Measurements from ENCODE around the gene RSPO1. TPM values are rescaled to one million over a fixed set of nuclear protein-coding genes. Genes with fewer than 3 reads are reported as not detected.

The RSPO1 gene
- polyA plus RNA-seq, 3 donors from 2014 or later, result not detected

DNA sequence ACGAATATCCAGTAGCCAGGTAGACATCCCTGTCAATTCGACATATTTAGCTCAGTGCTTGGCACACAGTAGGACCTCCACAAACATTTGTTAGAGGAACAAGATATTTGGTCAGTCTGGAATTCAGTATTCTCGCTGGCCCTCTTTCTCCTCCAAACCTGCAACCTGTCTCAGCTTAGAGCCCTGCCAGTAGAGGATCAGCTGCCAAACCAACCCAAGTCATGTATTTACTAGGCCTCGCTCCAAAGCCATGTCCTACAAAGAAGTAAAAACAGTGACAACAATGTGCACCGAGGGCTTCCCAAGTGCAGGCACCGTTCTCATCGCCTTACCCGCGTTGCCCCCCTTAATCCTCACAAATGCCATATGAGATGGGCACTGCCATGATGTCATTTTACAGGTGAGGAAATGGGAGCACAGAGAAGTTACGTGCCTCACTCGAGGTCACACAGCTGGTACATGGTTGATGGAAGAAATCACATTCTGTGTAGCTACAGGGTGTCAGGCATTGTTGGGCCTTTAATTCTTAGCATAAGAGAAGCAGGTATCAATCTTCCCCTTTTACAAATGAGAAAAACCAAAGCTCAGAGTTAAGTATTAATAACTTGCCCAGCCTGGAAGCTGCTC lies 31.7 kb upstream of the RSPO1 start:
- Mint-ChIP-seq H3K36me3 (no peaks in the 10 kb centered on the region), H3K27ac (no peak overlapping the region), H3K9me3 (no peaks in the 10 kb centered on the region), H3K4me3 (no peak overlapping the region), H3K4me1 (no peaks in the 10 kb centered on the region), H3K27me3 (ENCODE audit: low read depth in 3 of 3) (peaks cover 0 to 6% (median 3%) of the 10 kb centered on the region in 3 donors)
- no peak for DNase-seq

DNA sequence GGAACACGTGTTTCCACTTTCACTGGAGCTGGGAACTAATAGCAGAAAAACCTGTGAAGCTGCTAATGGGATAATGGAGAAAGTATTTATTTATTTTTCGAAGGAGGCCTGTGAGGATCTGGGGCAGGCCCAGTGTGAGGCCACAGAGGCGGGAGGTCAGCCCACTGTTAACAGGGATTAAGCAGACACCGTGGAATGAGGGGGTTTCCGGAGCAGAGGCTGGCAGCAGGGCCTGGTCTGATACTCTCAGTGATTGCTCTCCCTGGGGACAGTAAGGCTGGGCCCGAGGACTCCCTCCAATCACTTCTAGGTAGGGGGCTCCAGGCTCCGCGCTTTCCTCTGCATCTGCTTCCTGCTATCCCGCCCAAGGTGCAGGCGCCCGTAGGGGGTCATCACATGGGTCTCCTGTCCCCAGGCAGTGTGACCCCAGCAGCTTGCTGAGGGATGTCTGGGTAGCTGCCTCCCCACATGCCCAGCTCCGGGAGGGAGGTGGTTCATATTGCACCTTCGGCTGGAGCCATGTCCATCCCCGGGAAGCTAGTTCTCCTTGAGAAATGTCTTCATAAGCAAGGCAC lies 28.8 kb upstream of the RSPO1 start:
- no peaks in the 10 kb centered on the region for H3K36me3 Mint-ChIP-seq
- H3K4me1 Mint-ChIP-seq, result no peaks in the 10 kb centered on the region
- H3K27me3 Mint-ChIP-seq (ENCODE audit: low read depth in 3 of 3), result peaks cover 3 to 6% (median 5%) of the 10 kb centered on the region in 3 donors
- no peak overlapping the region for H3K4me3 Mint-ChIP-seq
- no peak overlapping the region for H3K27ac Mint-ChIP-seq
- peaks cover 0 to 1% (median 0%) of the 10 kb centered on the region in 6 donors for H3K9me3 Mint-ChIP-seq
- no peak for DNase-seq

DNA sequence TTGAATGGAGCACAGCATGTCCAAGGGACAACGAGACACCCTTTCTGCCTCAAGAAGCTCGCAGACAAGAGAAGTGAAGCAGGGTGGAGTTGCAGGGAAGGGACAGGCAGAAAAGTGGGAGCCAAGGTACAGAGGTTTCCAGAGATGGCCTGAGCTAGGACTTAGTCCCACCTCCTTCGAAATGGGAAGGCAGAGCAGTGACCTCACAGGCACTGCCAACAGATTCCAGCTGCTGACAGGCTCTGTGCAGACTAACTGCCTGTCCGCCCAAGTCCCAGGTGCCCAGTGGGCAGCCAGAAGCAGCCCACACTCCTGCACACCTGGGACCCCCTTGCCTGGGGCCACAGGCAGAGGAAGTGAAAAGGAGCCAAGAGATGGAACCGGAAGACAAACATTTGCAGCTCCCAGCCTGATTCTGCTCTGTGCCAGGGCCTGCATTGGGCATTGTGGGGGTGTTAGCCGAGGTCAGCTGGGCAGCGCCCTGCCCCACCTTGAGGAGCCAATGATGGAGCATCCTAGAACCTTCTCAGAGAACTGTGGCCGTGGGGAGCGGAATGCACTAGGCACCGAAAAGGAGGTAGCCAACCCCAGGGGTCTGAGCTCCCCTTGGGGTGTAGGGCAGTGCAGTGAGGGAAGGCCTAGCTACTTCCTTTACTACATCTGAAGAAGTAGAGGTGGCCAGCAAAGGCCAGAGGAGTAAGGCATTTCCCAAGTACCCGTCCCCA lies 27.5 kb upstream of the RSPO1 start:
- DNase-seq, result no peak
- H3K4me1 Mint-ChIP-seq, result no peaks in the 10 kb centered on the region
- no peak overlapping the region for H3K4me3 Mint-ChIP-seq
- no peaks in the 10 kb centered on the region for H3K36me3 Mint-ChIP-seq
- H3K27me3 Mint-ChIP-seq (ENCODE audit: low read depth in 3 of 3), result peaks cover 2 to 5% (median 3%) of the 10 kb centered on the region in 3 donors
- H3K27ac Mint-ChIP-seq, result no peak overlapping the region
- peaks cover 0 to 1% (median 0%) of the 10 kb centered on the region in 6 donors for H3K9me3 Mint-ChIP-seq

DNA sequence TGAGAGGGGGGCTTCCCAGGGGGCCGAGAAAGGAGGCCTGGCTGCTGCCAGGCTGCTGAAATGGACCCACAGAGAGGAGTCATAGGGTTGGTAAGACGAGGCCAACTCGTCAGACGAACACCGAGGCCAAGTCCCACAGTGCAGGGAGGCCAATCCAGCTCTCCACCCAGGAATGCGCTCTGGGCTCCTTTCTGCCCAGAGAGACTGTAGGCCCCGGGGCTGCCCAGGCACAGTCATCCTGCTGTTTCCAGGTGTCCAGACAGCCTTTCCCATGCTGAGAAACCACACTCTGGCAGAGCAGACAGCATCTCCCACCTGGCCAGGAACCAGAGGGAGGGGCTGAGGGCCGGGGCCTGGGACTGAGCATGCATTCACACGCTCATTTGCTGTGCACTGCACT lies 26.7 kb upstream of the RSPO1 start:
- no peak overlapping the region for H3K27ac Mint-ChIP-seq
- H3K27me3 Mint-ChIP-seq (ENCODE audit: low read depth in 3 of 3), result peaks cover 2 to 5% (median 3%) of the 10 kb centered on the region in 3 donors
- peaks cover 0 to 1% (median 0%) of the 10 kb centered on the region in 6 donors for H3K9me3 Mint-ChIP-seq
- H3K4me1 Mint-ChIP-seq, result no peaks in the 10 kb centered on the region
- no peaks in the 10 kb centered on the region for H3K36me3 Mint-ChIP-seq
- H3K4me3 Mint-ChIP-seq, result no peak overlapping the region
- DNase-seq, result no peak

DNA sequence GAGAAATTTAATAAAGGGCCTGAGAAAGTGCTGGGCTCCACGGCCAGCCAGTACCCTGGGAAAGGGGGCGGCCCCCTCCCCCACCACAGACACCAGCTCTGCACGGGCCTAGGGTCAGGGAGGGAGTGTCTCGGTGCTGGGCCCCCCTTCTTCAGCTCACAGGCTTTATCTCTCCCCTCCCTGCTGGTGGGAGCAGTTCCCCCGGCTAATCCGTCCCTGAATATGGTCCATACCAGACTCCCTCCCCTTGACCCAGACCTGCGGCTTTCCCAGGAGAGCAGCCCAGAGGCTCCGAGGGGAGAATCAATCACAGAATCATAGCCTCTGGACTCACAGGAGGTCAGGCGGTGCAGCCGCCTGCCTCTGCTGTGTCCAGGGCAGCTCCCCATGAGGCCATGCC lies 26.0 kb upstream of the RSPO1 start:
- DNase-seq, result no peak
- Mint-ChIP-seq H3K27me3 (ENCODE audit: low read depth in 3 of 3) (peaks cover 2 to 5% (median 4%) of the 10 kb centered on the region in 3 donors), H3K9me3 (peaks cover 0 to 1% (median 0%) of the 10 kb centered on the region in 6 donors), H3K27ac (no peak overlapping the region), H3K4me1 (no peaks in the 10 kb centered on the region), H3K36me3 (no peaks in the 10 kb centered on the region), H3K4me3 (no peak overlapping the region)

DNA sequence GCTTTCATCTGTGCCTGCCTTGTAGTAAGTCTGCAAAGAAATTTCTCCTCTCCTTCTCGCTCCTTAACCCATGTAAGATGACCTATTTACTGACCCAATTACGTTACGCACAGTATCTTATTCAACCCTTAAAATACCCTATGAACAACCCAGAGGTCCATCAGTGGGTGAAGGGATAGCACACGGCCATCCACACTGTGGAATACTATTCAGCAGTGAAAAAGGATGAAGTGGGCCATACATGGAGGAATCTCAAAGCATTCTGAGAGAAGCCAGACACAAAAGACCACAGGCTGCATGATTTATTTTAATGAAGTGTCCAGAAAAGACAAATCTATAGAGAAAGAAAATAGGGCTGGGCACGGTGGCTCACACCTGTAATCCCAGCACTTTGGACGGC lies 23.8 kb upstream of the RSPO1 start:
- no peaks in the 10 kb centered on the region for H3K4me1 Mint-ChIP-seq
- H3K9me3 Mint-ChIP-seq, result peaks cover 0 to 1% (median 0%) of the 10 kb centered on the region in 6 donors
- H3K4me3 Mint-ChIP-seq, result no peak overlapping the region
- H3K27me3 Mint-ChIP-seq (ENCODE audit: low read depth in 3 of 3), result peaks cover 2 to 6% (median 5%) of the 10 kb centered on the region in 3 donors
- H3K27ac Mint-ChIP-seq, result no peak overlapping the region
- no peak for DNase-seq
- no peaks in the 10 kb centered on the region for H3K36me3 Mint-ChIP-seq

DNA sequence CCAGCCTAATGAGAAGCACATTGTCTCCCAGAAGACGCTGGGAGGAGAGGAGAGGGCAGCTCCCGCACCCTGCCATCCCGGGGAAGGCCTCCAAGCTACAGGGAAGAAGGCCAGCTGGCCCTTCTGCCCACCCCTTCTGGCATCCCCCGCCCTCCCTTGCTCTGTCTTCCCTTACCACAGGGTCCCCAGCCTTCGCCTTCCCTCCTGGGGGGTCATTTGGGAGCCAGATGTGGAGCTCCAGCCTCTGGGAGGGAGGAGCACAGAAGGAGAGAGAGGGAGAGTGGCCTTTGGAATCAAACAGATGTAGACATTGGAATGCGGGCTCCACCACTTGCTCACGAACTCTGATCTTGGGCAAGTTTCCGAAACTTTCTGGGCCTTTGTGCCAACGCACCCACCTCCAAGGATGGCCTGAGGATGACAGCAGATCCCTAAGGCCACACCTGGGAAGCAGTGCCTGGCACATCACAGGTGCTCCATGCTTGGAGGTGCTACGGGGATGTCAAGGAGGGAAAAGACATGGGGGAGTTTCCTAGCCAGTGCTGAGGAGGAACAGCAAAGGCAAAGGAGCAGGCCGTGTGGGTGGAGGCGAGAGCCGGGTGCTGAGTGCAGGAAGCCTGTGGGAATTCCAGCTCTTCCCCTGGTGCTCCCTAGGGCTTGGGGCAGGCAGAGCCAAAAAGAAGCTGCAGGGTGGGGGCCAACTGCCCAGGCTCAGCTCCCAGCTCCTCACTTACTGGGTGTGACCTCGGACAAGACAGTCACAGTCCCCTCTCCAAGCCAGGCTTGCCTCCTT lies 23.1 kb upstream of the RSPO1 start:
- Mint-ChIP-seq H3K27me3 (ENCODE audit: low read depth in 3 of 3) (peaks cover 0 to 6% (median 5%) of the 10 kb centered on the region in 3 donors), H3K9me3 (peaks cover 0 to 1% (median 0%) of the 10 kb centered on the region in 6 donors), H3K4me3 (no peak overlapping the region), H3K27ac (no peak overlapping the region), H3K4me1 (no peaks in the 10 kb centered on the region), H3K36me3 (no peaks in the 10 kb centered on the region)
- no peak for DNase-seq

DNA sequence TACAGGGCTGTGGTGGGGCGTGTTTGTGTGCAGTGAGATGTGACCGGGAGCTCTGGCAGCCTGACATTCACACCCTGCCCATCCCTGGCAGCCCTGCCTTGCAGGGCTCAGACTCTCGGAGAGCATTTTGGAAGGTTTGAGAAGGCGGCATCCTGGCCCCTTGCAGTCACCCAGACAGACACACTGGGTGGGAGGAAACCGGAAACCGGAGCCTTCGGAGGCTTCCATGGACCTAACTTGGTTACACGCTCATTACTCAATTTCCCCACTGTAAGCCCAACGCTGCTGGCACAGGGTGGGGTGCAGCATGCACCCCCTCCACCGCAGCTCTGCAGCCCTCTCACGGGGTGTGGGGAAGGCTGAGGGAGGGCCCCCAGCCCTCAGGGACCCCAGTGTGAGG lies 22.2 kb upstream of the RSPO1 start:
- Mint-ChIP-seq H3K4me1 (no peaks in the 10 kb centered on the region), H3K27ac (no peak overlapping the region), H3K9me3 (peaks cover 0 to 1% (median 0%) of the 10 kb centered on the region in 6 donors), H3K4me3 (no peak overlapping the region), H3K27me3 (ENCODE audit: low read depth in 3 of 3) (peaks cover 0 to 5% (median 5%) of the 10 kb centered on the region in 3 donors), H3K36me3 (no peaks in the 10 kb centered on the region)
- DNase-seq, result no peak

DNA sequence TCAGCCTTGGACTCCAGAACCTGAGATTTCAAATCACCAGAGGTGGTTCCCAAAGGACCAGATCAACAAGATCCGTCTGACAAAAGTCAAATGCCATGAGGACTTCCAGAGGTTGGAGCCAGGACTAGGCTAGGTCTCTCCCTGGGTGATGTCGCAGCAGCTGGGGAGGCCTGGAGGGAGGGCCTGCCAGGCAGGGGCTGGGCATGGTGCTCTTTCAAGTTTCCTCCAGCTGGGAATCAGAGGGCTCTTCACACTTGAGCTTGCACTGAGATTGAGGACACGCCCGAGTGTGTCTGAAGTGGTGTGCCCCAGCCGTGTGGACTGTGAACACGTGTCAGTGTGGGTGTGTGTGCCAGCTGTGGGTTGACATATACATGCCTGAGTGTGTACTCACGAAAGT lies 21.3 kb upstream of the RSPO1 start:
- H3K36me3 Mint-ChIP-seq, result no peaks in the 10 kb centered on the region
- DNase-seq, result no peak
- no peak overlapping the region for H3K4me3 Mint-ChIP-seq
- peaks cover 0 to 7% (median 3%) of the 10 kb centered on the region in 3 donors for H3K27me3 Mint-ChIP-seq (ENCODE audit: low read depth in 3 of 3)
- no peak overlapping the region for H3K27ac Mint-ChIP-seq
- H3K9me3 Mint-ChIP-seq, result peaks cover 0 to 1% (median 0%) of the 10 kb centered on the region in 6 donors
- H3K4me1 Mint-ChIP-seq, result no peaks in the 10 kb centered on the region

DNA sequence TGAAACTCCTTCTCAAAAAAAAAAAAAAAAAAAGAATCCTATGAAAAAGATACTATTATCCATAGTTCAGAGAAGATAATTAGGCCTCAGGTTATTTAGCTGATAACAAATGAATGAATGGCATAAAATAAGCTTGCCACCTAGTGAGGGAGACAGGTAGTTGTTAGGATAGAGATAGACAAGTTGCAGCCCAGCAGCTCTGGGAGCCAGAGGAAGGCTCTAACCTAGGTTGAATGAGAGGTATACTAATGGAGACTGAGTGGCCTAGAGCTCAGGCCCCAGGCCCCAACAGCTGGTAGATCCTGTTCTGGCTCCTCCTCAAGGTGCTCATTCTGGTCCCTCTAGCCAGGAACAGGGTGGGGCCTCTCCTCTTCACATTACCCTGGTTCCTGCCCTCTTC lies 20.6 kb upstream of the RSPO1 start:
- no peak for DNase-seq
- Mint-ChIP-seq H3K9me3 (peaks cover 0 to 1% (median 0%) of the 10 kb centered on the region in 6 donors), H3K36me3 (no peaks in the 10 kb centered on the region), H3K4me3 (no peak overlapping the region), H3K4me1 (no peaks in the 10 kb centered on the region), H3K27ac (no peak overlapping the region), H3K27me3 (ENCODE audit: low read depth in 3 of 3) (peaks cover 0 to 5% (median 3%) of the 10 kb centered on the region in 3 donors)

DNA sequence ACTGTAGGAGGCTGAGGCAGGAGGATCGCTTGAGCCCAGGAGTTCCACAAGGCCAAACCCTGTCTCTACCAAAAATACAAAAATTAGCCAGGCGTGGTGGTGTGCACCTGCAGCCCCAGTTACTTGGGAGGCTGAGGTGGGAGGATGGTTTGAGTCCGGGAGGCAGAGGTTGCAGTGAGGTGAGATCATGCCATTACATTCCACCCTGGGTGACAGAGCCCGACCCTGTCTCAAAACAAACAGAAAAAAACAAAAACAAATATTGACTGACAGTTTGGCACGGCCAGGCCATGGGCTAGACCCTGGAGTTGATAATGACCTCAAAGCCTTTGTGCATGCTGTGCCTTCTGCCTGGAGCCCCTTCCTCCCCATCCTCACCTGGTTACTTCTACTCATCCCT lies 19.2 kb upstream of the RSPO1 start:
- Mint-ChIP-seq H3K27ac (no peak overlapping the region), H3K27me3 (ENCODE audit: low read depth in 3 of 3) (peaks cover 0 to 6% (median 3%) of the 10 kb centered on the region in 3 donors), H3K4me1 (no peaks in the 10 kb centered on the region), H3K36me3 (no peaks in the 10 kb centered on the region), H3K9me3 (no peaks in the 10 kb centered on the region), H3K4me3 (no peak overlapping the region)
- no peak for DNase-seq

DNA sequence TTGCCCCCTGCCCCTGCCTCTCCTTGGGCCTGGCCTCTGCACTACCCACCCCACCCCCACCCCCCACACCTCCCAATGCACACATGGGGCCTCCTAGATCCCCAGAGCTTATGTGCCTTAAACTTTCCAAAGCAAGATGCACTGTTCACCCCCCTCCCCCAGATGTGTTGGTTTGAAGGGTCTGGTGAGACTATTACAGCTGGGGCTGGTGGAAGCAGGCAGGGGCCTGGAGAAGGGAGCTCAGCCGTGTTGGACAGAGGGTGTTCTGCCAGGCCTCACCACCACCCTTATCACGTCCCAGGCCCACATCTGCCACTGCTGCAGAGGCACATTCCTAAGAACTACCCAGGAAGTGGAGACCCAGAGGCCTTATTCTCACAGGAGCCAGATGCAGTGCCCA lies 18.3 kb upstream of the RSPO1 start:
- Mint-ChIP-seq H3K4me1 (no peaks in the 10 kb centered on the region), H3K27ac (no peak overlapping the region), H3K27me3 (ENCODE audit: low read depth in 3 of 3) (peaks cover 0 to 6% (median 3%) of the 10 kb centered on the region in 3 donors), H3K4me3 (no peak overlapping the region), H3K36me3 (no peaks in the 10 kb centered on the region), H3K9me3 (no peaks in the 10 kb centered on the region)
- no peak for DNase-seq

DNA sequence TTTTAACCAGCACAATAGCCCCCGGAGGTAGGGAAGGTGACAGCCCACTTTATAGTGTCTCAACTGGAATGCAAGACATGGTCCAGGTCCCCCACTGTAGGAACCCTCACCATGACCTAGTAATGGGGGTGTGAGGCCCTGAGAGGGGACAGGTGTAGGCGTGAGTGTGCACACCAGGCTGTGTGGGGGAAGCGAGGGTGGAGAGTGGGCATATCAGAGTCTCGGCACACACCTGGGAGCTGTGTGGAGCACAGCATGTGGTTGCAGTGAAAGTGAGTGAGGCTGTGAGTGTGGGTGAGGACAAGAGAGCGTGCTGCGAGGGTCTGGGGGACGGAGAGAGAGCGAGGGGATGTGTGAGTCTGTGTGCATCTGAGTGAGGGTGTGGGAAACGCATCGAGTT lies 17.1 kb upstream of the RSPO1 start:
- Mint-ChIP-seq H3K27ac (no peak overlapping the region), H3K4me3 (no peak overlapping the region), H3K9me3 (no peaks in the 10 kb centered on the region), H3K36me3 (no peaks in the 10 kb centered on the region), H3K27me3 (ENCODE audit: low read depth in 3 of 3) (peaks cover 0 to 6% (median 3%) of the 10 kb centered on the region in 3 donors), H3K4me1 (no peaks in the 10 kb centered on the region)
- DNase-seq, result no peak

DNA sequence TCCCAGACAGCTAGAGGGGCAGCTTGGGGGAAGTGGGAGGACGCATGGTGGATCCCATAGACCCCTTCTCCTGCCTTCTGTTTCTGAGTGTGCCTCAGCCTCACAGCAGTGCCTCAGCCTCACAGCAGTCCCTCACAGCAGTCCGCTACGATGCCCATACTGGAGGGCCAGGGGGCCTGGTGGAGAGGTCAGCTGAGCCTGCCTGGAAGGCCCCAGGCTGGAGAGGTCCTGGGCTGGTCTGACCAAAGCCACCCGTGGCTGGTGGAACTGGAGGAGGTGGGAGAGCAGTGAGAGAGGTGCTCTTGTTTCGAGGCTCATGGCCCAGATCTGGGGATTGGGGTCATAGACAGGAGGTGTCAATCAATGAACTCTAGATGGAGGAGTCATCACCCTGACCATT lies 16.0 kb upstream of the RSPO1 start:
- Mint-ChIP-seq H3K4me3 (no peak overlapping the region), H3K27ac (no peak overlapping the region), H3K27me3 (ENCODE audit: low read depth in 3 of 3) (peaks cover 0 to 6% (median 3%) of the 10 kb centered on the region in 3 donors)

More for the DNA sequence above, 16.0 kb upstream of the RSPO1 start:
- DNase-seq, result no peak
- Mint-ChIP-seq H3K36me3 (no peaks in the 10 kb centered on the region), H3K4me1 (no peaks in the 10 kb centered on the region), H3K9me3 (no peaks in the 10 kb centered on the region)

Data from immature natural killer cell (primary cell).